RPMI7951 (cell line): ENCODE results near the gene CAGE1. TPM values are rescaled to one million over a fixed set of nuclear protein-coding genes. Genes with fewer than 3 reads are reported as not detected.
"Not testable (repeated sequence)": the region's sequence is repeated elsewhere in the genome, so short reads cannot be mapped to it uniquely, and the experiment has no call there.

Experiments
- DNase-seq: peaks from one replicate; pipeline ENCODE4 v3.0.0-alpha.2; 2012; ENCODE audit warnings: low read depth
- total RNA-seq: library from RNA; depleted of rRNA; stranded (reverse); fragments of >200 nt; shearing (Covaris generic); gene quantifications from 2 replicates; pipeline ENCODE4 v1.2.3, GENCODE V29; 2014

The CAGE1 gene
- total RNA-seq, 1 experiment from 2014 or later: not detected

- peak; percentile 47 for DNase-seq
Measured at GRCh38 chr6:7339007-7339732, 50.4 kb downstream of the CAGE1 start.

GRCh38 chr6:7338031-7338430 is 51.5 kb downstream of the CAGE1 start:
- DNase-seq: no peak

- DNase-seq: no peak
Measured at GRCh38 chr6:7335519-7335918, 54.0 kb downstream of the CAGE1 start.

GRCh38 chr6:7334685-7335084 is 54.9 kb downstream of the CAGE1 start:
- no peak for DNase-seq

GRCh38 chr6:7332090-7332745 is 57.3 kb downstream of the CAGE1 start:
- DNase-seq: no peak

- no peak for DNase-seq
Measured at GRCh38 chr6:7331452-7331851, 58.1 kb downstream of the CAGE1 start.

GRCh38 chr6:7328243-7328642 is 61.3 kb downstream of the CAGE1 start:
- no peak for DNase-seq

- no peak for DNase-seq
Measured at GRCh38 chr6:7325750-7326149, 63.8 kb downstream of the CAGE1 start.

GRCh38 chr6:7324520-7324919 is 65.0 kb downstream of the CAGE1 start:
- DNase-seq: no peak

GRCh38 chr6:7323074-7323473 is 66.5 kb downstream of the CAGE1 start:
- no peak for DNase-seq

- DNase-seq: not testable (repeated sequence)
Measured at GRCh38 chr6:7321866-7322265, 67.7 kb downstream of the CAGE1 start.

- DNase-seq: not testable (repeated sequence)
Measured at GRCh38 chr6:7319406-7319805, 70.1 kb downstream of the CAGE1 start.

GRCh38 chr6:7317538-7317937 is 72.0 kb downstream of the CAGE1 start:
- DNase-seq: no peak

- DNase-seq: no peak
Measured at GRCh38 chr6:7316658-7317533, 72.6 kb downstream of the CAGE1 start.

- no peak for DNase-seq
Measured at GRCh38 chr6:7315948-7316365, 73.6 kb downstream of the CAGE1 start.

- DNase-seq: not testable (repeated sequence)
Measured at GRCh38 chr6:7315087-7315947, 74.2 kb downstream of the CAGE1 start.

GRCh38 chr6:7314414-7314813 is 75.1 kb downstream of the CAGE1 start:
- DNase-seq: no peak

- no peak for DNase-seq
Measured at GRCh38 chr6:7313505-7314165, 75.9 kb downstream of the CAGE1 start.

- peak; percentile 96 for DNase-seq
Measured at GRCh38 chr6:7312616-7313504, 76.7 kb downstream of the CAGE1 start, which contains the start of gene SSR1. SSR1 (minus strand) TSS chr6:7313199; CDS start chr6:7313120, 79 bp downstream.
